Fibroblast of skin of abdomen (primary cell): ENCODE measurements around the gene CCDC102B.
A peak's percentile ranks its signal among the peaks of the same experiment; 100 is the strongest.
"Not testable (repeated sequence)": the region's sequence is repeated elsewhere in the genome, so short reads cannot be mapped to it uniquely, and the experiment has no call there.

Experiments used
- DNase-seq: peaks from one replicate; pipeline ENCODE4 v3.0.0-alpha.2; 2013

The CCDC102B gene

DNA sequence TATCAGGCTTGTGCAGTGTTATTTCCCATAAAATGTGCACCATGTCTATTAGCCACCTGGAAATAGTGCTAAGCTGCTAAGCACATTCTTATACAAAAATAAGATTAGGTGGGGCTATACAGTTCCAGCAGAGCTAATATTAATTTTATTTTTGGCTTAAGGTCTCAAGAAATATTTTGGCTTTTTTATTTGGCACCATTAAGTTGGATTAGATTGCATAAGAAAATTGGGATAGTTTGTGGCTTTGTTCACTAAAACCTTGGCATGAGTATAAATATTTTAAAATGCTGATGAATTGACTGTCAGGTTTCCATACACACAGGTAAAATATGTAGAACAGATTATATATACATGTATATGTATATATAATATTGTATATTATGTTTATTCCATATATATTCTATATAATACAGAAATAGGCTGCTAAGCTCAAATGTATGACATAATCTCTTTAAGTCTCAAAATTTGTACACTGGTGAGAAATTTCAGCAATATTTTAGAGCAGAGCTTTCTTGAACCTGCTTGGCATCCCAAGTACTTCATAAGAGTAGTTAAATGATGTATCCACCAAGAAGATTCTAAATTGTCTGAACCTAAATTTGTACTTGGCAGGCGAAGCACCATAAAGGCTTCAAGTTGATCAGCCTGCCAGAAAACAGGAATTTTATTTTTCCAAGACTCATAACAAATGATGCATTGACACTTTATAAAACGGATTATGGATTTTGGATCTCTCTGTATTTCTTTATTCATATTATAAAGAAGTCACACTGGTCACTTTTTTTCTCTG lies 32.6 kb downstream of the CCDC102B start:
- DNase-seq: no peak

DNA sequence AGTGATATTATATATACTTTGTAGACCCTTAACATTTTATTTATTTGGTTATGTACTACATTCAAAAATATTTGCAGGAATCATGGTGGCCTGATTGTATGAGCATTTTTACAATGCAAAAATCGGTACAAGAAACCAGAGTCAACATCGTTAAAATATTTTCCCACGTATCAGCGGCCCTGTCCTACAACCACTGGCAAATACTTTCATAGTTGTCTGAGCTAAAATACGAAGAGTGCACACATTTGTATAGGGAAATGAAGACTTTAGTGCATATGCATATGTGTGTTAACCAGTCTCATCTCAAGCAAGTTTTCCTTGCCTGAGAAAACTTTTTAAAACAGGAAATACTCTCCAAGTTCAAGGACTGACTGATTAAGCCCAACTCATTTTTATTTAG lies 35.9 kb downstream of the CCDC102B start:
- no peak for DNase-seq

DNA sequence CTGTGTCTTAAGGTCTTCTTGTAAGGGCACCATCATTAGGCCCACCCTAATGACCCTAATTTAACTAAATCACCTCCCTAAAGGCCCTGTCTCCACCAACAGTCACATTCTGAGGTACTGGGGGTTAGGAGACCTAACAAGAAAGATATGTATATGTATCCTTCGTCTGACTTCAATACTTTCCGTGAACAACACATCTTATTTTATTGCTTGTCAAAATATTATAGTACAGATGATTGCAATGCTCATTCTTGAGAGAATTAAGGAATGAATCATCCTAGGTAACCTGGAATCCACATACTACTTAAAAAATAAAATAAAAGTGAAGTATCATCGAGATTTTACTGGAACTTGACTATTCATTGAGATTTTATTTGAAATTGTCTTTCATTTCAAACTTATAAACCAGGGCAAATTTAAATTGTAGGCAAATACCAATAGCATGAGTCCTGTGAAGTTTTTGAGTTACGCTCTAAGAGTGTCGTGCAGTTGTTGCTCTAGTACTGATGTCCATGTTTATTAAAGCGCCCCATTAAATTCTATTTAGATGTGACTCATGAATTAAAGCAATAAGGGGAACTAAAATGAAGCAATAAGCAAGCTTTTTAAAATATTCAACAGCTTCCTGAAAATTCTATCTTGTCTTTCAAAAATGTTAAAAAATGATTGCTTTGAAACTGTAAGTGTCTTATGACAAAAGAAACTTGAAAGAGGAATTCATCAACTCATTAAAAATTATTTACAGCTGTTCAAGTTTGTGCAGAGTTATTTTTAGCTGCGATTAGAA lies 40.0 kb downstream of the CCDC102B start:
- DNase-seq: peak; percentile 63

DNA sequence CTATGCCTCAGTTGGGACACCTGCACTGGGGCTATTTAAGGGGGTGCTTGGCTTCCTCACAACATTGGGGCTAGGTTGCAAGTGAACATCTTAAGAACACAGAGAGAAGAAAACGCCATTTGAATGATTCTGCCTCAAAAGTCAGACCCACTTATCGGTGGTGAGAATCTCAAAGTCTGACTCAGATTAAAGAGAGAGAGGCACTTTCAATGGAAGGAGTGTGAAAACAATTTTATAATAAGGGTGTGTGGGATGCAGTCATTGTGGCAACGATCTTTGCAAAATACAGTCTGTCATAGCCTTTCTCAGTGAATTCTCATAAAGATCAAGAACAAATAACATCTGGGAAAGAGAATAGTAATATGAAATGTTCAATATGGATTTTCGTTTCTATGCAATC lies 41.8 kb downstream of the CCDC102B start:
- no peak for DNase-seq

DNA sequence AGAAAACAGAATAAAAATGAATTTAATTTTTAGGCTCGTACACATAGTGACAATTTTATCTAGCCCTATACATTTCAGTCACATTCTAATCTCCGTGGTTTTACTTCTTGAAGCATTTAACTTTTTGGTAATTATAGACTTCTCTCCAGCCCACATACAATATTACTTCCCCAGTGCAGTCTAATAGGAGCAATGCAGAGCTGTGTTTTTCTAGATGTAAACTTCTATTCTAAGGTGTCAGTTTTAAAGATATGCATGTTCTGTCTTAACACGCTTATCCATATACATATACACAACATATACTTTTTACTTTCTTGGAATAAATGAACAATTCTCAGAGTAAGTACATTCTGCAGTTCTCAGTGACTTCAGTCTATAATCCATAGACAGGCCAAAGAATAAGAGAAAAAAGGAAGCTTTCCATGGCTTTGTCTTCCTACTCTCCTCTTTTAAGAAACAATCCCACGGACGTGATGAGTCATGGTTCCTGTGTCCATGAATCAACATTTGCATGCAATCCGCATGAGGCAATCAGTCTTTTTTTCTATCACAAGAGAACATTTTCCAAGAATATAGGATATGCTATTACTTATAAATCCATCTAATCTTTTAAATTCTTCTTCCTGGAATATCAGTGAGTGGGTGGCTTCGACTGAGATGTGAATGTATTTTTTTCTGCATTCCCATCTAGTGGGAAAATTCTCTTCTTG lies 42.8 kb downstream of the CCDC102B start:
- DNase-seq: peak; percentile 94

DNA sequence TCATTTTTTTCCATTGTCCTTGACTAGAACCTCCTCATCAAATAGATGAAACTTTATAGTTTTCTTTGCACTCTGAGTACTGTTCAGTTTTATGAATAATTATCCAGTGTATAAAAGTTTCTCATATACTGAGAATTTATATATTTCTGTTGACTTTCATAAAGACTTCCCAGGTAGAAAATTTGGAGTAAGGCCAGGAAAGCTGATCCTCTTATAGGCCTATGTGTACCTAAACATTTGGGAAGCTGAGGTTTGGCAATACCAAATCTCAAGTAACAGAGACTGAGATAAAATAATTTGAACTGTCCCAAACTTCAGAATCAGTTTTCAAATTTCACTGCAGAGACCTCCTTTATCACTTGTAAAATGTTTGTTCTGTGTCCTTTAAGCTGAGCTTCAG lies 43.4 kb downstream of the CCDC102B start:
- no peak for DNase-seq

DNA sequence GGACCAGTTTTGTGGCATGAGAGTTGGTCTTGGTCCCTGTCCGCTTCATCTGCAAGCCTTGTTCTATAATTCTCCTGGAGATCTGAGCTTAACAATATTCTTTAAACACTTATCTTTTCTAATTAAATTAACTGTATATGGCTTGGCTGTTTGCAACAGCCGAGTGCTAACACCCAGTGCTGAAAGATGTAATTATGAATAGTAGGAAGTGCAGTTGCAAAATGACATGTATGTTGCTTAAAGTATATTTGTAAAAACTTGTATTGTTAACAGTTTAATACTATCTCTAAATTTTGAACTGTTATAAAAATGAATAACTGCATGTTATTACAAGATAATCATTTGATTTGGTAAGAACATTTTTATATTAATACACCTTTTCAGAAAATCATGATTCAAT lies 45.1 kb downstream of the CCDC102B start:
- DNase-seq: no peak

DNA sequence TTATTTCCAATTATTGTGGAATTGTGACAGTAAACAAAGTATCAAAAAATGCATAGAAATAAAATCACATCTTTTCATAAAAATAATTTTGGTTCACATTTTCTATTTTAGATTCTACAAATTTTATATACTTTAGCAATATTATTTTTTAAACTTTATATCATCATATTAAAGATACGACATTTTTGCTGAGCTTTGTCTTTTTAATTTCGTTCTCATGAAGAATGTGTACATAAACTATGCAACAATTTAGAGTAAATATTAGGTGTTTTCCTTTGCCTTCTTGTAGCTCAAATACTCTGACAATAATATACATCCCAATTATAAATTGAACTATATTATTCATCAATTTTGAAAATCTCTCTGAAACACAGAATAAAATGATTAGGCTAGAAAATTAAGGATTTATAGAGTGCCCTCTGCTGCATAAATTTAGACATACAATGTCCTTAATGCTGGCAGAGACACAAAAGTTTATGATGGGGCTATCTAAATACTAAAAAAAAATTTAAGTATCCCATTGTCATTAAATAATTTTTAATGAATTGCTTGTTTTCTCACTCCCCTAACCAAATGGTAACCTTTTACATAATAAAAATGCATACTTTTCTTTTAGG lies 45.7 kb downstream of the CCDC102B start:
- no peak for DNase-seq

DNA sequence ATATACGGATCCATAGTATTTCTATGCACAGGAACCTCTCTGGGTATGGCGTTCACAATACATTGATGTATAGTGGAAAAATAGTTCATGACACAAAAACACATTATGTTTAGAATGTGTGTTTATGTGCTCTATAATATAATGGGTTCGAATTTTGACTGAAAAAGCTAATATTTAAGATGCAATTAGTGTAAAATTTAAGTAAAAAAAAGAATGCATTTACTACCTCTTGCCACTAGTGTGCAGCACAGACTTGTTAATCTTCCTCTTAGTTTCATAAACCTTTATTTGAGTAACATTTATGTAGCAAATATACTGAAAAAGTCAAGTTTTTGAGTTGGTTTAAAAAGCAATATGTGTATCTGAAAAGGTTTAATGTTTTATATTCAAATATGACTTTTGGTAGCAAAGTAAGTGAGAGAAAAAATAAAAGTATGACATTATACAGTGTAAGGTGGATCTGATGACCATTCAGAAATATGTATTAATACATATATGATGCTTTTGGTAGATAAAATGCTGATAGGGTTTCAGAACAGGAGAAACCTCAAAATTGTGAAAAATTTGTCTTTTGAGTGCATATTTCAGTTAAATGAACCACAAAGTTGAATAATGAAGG lies 49.4 kb downstream of the CCDC102B start:
- peak; percentile 29 for DNase-seq

DNA sequence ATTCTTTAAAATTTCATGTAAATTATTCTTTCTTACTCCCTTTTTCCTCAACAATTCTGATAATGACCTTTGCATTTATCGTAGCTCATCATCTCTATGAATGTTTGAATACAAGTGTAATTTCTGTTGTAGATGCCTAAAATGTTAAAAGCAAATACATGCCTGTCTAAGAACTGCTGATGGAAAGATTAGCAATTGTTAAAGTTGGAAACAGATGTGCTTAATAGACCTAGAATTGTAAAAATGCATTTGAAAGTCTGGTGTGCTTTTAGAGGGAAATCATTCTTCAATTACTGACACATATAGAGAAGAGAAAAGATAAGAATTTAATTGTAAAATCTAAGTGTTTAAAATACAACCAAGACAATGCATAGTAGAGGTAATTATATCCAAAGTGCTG lies 50.4 kb downstream of the CCDC102B start:
- DNase-seq: no peak

DNA sequence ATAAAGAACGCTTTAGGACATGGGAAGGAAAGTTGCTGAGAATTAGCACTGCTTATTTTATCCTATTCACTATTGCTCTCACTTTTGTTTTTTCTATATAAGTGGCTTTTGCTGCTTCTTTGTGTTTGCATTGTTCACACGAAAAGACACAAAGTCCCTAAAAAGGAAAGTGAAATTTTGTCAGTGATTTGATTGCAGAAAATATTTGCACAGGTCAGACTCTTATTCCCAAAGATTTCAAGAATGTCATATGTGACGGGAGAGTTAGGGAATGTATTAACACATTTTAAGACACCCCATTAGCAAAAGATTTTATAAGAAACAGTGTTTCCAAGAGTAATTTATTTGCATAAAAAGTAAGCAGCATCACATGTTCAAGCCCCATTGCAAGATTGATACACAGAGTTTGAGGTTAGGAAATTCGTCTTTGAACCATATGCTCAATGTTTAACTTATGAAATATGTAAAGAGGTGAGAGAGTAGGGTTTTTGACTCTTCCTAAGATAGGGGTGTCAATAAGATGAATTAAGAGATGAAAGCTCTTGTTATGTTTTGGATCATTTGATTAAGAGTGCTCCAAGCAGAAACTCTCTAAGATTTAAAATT lies 57.0 kb downstream of the CCDC102B start:
- DNase-seq: no peak

DNA sequence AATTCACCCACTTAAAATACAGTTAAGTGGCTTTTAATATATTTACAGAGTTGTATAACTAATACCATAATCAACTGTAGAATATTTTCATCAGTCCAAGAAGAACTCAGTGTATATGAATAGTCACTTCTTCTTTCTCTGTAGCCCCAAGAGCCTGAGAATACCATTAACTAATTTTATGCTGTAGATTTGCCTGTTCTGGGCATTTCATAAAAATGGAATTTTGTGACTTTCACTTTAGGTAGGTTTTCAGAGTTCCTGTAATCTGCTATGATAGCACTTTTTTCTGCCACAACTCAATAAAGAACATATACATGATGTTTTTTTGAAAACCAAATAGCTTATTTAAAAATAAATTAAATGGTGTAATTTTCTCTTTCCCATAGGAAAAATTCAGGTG lies 57.6 kb downstream of the CCDC102B start:
- no peak for DNase-seq

DNA sequence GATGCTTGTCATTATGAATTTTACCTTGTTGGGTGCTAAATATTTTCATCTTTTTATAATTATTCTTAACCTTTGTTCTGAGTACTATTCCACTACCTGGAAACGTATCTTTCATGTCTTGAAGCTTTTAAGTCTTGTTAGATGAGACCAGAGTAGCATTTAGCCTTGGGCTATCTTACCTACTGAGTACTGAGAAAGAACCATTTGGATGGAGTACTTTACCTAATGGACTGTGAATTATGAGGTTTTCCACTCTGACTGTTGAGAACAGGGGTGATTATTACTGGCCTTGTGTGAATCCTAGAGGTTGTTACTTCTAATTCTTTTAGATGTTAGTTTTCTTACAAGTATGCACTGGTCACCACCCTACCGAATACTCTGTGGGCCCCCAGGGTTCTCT lies 63.5 kb downstream of the CCDC102B start:
- no peak for DNase-seq

DNA sequence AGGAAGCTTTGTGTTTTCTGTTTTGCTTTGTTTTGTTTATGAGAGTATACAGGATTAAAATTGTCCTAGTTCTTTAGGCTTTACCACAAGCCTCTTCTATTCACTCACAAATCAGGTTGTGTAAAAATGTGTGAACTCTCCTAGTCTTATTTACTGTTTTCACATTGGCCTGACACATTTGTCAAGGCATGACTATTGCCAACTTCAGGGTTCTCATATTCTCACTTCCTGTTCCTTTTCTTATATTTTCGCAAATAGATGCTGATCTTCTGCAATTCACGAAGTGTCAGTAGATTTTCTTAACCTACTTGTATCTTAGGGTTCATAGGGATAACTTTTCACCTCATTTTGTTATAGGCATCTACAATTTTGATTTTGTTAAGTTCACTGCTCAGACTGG lies 67.1 kb downstream of the CCDC102B start:
- no peak for DNase-seq

DNA sequence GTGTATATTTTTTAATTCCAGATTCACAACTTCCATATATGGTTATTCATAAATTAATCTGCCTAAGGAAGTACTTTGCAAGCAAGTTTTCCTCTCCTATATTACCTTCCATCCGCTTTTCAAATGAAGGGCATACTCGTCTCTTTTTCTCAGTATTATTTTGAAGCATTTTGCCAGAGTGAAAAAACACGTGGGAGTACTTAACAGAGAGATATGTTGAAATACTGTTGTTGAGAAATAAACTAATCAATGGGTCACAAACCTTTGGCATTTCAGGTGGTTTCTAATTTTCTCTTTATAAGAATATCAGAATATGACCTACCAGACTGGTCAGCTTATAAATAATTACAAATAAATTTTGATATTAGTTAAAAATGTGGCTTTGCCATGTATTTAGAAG lies 67.6 kb downstream of the CCDC102B start:
- no peak for DNase-seq

DNA sequence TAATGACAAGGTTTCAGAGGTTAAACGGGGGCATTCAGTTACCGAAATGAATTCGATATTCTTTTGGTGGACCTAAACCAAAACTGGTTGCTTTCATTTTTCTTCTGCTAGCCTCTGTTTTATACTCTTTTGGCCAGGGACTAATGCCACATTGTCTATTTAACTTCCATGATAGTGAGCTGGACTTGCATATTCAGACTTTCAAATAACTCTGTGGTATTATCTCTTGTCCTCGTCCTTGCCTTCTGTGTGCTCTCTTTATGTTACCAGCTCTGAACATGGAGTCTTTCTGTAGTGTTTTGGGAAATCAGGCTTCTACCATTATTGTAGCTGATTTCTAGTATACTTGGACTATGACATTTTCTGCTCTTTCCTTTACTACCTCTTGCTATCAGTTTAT lies 75.1 kb downstream of the CCDC102B start:
- DNase-seq: no peak

DNA sequence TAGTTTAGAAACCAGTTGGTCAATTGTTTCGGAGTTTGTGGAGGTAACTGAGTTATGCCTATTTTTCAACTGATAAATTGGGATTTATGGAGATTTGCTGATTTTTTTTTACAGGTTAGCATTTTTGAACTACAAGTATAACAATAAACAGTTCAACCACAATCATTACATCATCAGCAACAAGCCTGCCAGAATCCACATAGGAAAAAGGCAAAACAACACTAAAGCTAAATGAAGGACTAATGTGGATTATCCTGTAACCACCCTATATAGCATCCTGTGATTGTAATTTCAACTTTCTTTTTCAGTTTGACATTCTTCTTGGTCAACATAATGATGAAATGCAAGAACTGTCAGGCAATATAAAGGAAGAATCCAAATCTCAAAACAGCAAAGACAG lies 76.5 kb downstream of the CCDC102B start:
- no peak for DNase-seq

DNA sequence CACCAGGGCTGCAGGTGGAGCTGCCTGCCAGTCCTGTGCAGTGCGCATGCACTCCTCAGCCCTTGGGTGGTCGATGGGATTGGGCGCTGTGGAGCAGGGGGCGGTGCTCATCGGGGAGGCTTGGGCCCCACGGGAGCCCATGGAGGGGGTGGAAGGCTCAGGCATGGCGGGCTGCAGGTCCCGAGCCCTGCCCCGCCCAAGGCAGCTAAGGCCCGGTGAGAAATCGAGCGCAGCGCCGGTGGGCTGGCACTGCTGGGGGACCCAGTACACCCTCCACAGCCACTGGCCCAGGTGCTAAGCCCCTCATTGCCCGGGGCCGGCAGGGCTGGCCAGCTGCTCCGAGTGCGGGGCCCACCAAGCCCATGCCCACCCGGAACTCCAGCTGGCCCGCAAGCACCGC lies 82.1 kb downstream of the CCDC102B start:
- DNase-seq: not testable (repeated sequence)

DNA sequence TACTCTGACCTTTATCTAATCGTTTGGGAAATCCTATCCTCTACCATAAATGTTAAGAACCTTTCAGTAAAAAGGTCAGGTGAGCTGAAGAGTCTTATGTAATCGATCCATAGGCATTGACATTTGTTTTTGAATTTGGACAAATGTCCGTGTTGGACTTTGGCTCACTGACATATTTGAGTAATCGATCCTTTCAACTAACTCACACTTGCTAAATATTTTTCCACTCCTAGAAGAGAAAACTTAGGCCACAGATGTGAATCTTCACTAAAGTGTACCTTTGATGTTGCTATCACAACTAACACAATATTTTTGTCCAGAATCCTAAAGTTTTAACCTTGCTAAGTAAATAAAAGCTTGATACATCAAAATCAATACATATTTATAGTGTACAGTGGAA lies 89.5 kb downstream of the CCDC102B start:
- DNase-seq: no peak

DNA sequence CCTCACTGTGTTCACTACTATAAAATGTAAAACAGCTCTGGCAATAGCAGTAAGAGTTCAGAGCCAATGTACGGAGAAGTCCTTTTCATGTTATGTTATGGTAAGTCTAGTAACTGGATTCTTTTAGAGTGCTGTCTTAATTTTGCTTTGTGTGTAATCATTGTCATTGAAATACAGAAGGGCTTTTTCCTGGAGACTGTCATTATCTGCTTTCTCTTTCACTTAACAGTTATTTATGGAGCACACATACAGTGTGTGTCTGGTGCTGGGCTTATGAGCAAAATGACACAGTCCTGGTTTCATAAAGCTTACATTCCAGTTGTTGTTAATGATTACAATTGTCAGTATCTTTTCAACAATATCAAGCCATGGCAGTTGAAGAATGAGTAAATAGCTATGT lies 95.5 kb downstream of the CCDC102B start:
- DNase-seq: no peak

DNA sequence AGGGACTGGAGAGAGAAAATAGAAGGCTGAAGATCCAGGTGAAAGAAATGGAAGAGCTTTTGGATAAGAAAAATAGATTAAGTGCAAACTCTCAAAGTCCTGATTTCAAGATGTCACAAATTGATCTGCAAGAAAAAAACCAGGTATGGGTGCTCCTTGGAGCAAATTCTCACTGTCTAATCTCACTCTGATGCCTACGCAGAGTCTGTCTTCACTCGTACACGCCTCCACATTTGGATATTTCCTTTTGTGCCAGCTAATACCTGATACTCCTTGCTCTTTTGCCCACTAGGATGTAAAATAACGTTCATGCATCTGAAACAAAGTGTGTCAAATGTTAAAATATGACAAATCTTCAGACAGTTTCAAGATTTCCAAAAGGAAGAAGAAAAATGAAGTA lies 99.4 kb downstream of the CCDC102B start:
- DNase-seq: no peak

DNA sequence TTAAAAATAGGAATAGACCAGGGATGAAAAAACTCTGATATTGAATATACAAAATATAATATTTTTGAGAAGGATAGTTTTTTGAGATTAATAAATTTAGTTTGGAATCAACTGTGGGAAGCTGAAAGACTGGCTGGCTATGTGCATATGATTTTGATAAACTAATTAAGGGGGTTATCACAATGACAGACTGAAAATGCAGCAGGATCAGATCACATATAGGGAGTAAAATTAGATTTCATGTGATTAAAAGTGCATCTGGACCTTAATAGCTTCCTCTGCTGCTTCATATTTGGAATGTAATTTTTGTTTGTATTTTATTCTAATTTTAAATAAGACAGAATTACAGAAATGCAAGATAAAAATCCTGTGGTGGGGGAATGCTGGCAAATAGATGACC lies 111.7 kb downstream of the CCDC102B start:
- no peak for DNase-seq
